DMS79 (cell line): ENCODE data around the gene AP1S3.

Experiments
- DNase-seq: peaks from one replicate; lab custom pipeline; 2025; lab: John Stamatoyannopoulos, UW

Gene AP1S3

GRCh38 chr2:223724861-223725260 is 112.5 kb downstream of the AP1S3 start:
- no peak for DNase-seq

- DNase-seq, result no peak
Measured at GRCh38 chr2:223723954-223724411, 113.4 kb downstream of the AP1S3 start.

- DNase-seq, result no peak
Measured at GRCh38 chr2:223722226-223722625, 115.2 kb downstream of the AP1S3 start.

- no peak for DNase-seq
Measured at GRCh38 chr2:223721746-223722145, 115.6 kb downstream of the AP1S3 start.

GRCh38 chr2:223720367-223720766 is 117.0 kb downstream of the AP1S3 start:
- DNase-seq, result no peak

GRCh38 chr2:223712642-223713041 is 124.7 kb downstream of the AP1S3 start:
- DNase-seq, result peak; percentile 38

DNA sequence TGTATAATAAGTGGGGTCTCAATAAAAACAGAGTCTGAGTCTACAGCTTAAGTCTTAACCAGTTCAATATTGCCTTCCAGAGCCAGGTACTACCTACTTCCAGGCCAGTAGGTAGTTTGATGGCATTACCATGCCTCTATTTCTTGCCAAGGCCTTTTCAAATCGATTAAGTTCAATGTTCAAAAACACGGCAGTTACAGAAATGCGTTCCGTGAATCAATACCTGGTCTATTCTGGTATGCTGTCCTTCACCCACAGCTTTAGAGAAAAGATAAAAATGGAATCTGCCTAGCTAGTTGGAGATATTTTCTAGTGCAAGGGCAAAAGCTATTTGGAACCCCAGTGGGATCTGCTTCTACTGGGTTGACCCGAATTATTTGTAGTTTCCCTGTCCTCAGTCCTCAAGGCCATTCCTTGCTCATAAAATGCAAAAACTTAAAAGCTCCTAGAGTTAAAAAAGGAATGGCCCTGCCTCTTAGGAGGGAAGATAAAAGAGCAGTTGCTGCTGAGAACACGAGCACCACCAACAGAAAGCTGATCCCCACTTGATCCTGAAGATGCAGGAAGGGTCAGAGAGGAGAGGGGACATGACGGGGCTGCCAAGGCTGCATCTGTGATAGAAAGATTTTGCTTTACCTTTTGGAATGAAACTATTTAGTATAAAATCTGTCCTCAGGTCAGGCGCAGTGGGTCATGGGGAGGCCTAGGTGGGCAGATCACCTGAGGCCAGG is 125.6 kb downstream of the AP1S3 start:
- DNase-seq, result no peak
